Thyroid gland (tissue), 4 donors: ENCODE measurements around the gene CAMTA2.

ENCODE experiments used
- POLR2A ChIP-seq, 2 donors: fragments of 450-650 bp; IDR thresholded peaks; one replicate each; pipeline ENCODE4 v1.6.1; 2017; ENCODE audit warnings: antibody characterized with exemption in 2 of 2, mild to moderate bottlenecking in 2 of 2, moderate library complexity in 1 of 2
- TF ChIP-seq, protein P1 (sequence below), 6 experiments: fragments of 200-600 bp in 3 of 6; fragments of 450-650 bp in 3 of 6; sonication (generic) in 3 of 6; IDR thresholded peaks; one replicate each; pipeline ENCODE4 v1.5.1; 2016 to 2019; ENCODE audit warnings: antibody characterized with exemption in 6 of 6, mild to moderate bottlenecking in 2 of 6, inconsistent platforms in 1 of 6, moderate library complexity in 1 of 6

GRCh38 chr17:4987767-4988567, 492 bp upstream of the CAMTA2 start:
- TF ChIP-seq, protein P1, sequence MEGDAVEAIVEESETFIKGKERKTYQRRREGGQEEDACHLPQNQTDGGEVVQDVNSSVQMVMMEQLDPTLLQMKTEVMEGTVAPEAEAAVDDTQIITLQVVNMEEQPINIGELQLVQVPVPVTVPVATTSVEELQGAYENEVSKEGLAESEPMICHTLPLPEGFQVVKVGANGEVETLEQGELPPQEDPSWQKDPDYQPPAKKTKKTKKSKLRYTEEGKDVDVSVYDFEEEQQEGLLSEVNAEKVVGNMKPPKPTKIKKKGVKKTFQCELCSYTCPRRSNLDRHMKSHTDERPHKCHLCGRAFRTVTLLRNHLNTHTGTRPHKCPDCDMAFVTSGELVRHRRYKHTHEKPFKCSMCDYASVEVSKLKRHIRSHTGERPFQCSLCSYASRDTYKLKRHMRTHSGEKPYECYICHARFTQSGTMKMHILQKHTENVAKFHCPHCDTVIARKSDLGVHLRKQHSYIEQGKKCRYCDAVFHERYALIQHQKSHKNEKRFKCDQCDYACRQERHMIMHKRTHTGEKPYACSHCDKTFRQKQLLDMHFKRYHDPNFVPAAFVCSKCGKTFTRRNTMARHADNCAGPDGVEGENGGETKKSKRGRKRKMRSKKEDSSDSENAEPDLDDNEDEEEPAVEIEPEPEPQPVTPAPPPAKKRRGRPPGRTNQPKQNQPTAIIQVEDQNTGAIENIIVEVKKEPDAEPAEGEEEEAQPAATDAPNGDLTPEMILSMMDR (IDR thresholded peaks at IDR 0.05), result no peak
- no peak for TF ChIP-seq POLR2A (IDR thresholded peaks at IDR 0.05)
